Measurements from ENCODE around the gene ZNF526. TPM values are rescaled to one million over a fixed set of nuclear protein-coding genes. Genes with fewer than 3 reads are reported as not detected.

ZNF526 gene
- total RNA-seq, 1 experiment from 2014 or later: 13.1 TPM

GRCh38 chr19:42273407-42274064, 53.4 kb downstream of the ZNF526 start:
- H3K79me2 ChIP-seq (ENCODE audit: insufficient read depth, low read length): peaks cover 16% of the 10 kb centered on the region

More at GRCh38 chr19:42273407-42274064, 53.4 kb downstream of the ZNF526 start:
- Histone ChIP-seq H3K9ac (ENCODE audit: low read length) (no peak overlapping the region), H3K9me3 (ENCODE audit: control insufficient read depth in 1 of 2, insufficient read depth in 1 of 2, low read depth in 1 of 2, low read length in 2 of 2) (no peaks in the 10 kb centered on the region), H4K20me1 (ENCODE audit: insufficient read depth) (no peaks in the 10 kb centered on the region), H3K4me1 (ENCODE audit: control insufficient read depth in 1 of 2, insufficient read depth in 2 of 2, low read length in 2 of 2) (peaks cover 25 to 32% of the 10 kb centered on the region in 2 experiments), H2AFZ (ENCODE audit: low read depth, low read length, poor library complexity, severe bottlenecking) (no peak overlapping the region), H3K9me2 (ENCODE audit: insufficient read depth) (no peaks in the 10 kb centered on the region), H3K4me3 (replicated peaks in 1 of 2; ENCODE audit: low read depth in 1 of 2, low read length in 2 of 2) (no peak overlapping the region), H3K27ac (ENCODE audit: low read depth, low read length) (no peak overlapping the region), H3K4me2 (ENCODE audit: low read length) (no peak overlapping the region), H3K27me3 (ENCODE audit: insufficient read depth, low read length) (no peaks in the 10 kb centered on the region), H3K36me3 (ENCODE audit: control insufficient read depth in 1 of 2, insufficient read depth in 2 of 2, low read length in 2 of 2) (peaks cover 3 to 5% of the 10 kb centered on the region in 2 experiments; a peak in 2 of 4 replicates)
- CTCF ChIA-PET: no interaction called here
- ATAC-seq (no peak), DNase-seq (ENCODE audit: low read depth, low spot score) (no peak)
- RAD21 ChIA-PET (ENCODE audit: low non-redundant PET in 1 of 2, low total read pairs in 2 of 2, uncharacterized antibody in 2 of 2, unreplicated experiment in 2 of 2): no interaction called here
- intact Hi-C loops (cut with micrococcal nuclease): no loop called here
- BruUV-seq (replicated peaks): no TSS peak
- POLR2A ChIA-PET: no interaction called here
- TF ChIP-seq EGR1 (IDR thresholded peaks at IDR 0.05; ENCODE audit: low read depth) (no peak), YY1 (IDR thresholded peaks at IDR 0.05; ENCODE audit: extremely low read depth, insufficient replicate concordance, low read depth, low read length) (no peak), JUND (IDR thresholded peaks at IDR 0.05) (no peak)
- TF ChIP-seq, protein P1, sequence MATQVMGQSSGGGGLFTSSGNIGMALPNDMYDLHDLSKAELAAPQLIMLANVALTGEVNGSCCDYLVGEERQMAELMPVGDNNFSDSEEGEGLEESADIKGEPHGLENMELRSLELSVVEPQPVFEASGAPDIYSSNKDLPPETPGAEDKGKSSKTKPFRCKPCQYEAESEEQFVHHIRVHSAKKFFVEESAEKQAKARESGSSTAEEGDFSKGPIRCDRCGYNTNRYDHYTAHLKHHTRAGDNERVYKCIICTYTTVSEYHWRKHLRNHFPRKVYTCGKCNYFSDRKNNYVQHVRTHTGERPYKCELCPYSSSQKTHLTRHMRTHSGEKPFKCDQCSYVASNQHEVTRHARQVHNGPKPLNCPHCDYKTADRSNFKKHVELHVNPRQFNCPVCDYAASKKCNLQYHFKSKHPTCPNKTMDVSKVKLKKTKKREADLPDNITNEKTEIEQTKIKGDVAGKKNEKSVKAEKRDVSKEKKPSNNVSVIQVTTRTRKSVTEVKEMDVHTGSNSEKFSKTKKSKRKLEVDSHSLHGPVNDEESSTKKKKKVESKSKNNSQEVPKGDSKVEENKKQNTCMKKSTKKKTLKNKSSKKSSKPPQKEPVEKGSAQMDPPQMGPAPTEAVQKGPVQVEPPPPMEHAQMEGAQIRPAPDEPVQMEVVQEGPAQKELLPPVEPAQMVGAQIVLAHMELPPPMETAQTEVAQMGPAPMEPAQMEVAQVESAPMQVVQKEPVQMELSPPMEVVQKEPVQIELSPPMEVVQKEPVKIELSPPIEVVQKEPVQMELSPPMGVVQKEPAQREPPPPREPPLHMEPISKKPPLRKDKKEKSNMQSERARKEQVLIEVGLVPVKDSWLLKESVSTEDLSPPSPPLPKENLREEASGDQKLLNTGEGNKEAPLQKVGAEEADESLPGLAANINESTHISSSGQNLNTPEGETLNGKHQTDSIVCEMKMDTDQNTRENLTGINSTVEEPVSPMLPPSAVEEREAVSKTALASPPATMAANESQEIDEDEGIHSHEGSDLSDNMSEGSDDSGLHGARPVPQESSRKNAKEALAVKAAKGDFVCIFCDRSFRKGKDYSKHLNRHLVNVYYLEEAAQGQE (IDR thresholded peaks at IDR 0.05; ENCODE audit: low read depth): no peak
- TF ChIP-seq, protein P2, sequence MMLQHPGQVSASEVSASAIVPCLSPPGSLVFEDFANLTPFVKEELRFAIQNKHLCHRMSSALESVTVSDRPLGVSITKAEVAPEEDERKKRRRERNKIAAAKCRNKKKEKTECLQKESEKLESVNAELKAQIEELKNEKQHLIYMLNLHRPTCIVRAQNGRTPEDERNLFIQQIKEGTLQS (IDR thresholded peaks at IDR 0.05): no peak
